RWPE2 (cell line): ENCODE data around the gene CLEC17A.

Experiments used
- ATAC-seq: fragments of 200-7000 bp; cut with Tn5 transposase; 3 replicates; pipeline ENCODE4 v1.9.1; 2021; ENCODE audit warnings: low read depth
- DNase-seq: peaks from one replicate; pipeline ENCODE4 v3.0.0-alpha.2; 2020; ENCODE audit warnings: low spot score
- H3K27ac ChIP-seq: fragments of 450-650 bp; 2 replicates; pipeline ENCODE4 v1.5.1; 2017; ENCODE audit warnings: mild to moderate bottlenecking; ENCODE audit not compliant: poor library complexity, severe bottlenecking
- H3K27me3 ChIP-seq: fragments of 250-450 bp; sonication (Bioruptor Pico); 2 replicates; pipeline ENCODE4 v1.5.1; 2021; ENCODE audit warnings: mild to moderate bottlenecking, moderate library complexity; ENCODE audit not compliant: insufficient read depth, poor library complexity, severe bottlenecking
- H3K36me3 ChIP-seq: fragments of 250-450 bp; sonication (Bioruptor Pico); 2 replicates; pipeline ENCODE4 v1.5.1; 2020; ENCODE audit warnings: low read depth, mild to moderate bottlenecking, moderate library complexity
- H3K4me1 ChIP-seq: fragments of 250-450 bp; sonication (Bioruptor Pico); 2 replicates; pipeline ENCODE4 v1.5.1; 2021; ENCODE audit warnings: mild to moderate bottlenecking, moderate library complexity; ENCODE audit not compliant: insufficient read depth, poor library complexity, severe bottlenecking
- H3K4me3 ChIP-seq: fragments of 250-450 bp; sonication (Bioruptor Pico); 2 replicates; pipeline ENCODE4 v1.5.1; 2021; ENCODE audit warnings: mild to moderate bottlenecking, moderate library complexity; ENCODE audit not compliant: severe bottlenecking
- H3K9me3 ChIP-seq: fragments of 250-450 bp; sonication (Bioruptor Pico); 2 replicates; pipeline ENCODE4 v1.5.1; 2021; ENCODE audit warnings: mild to moderate bottlenecking, moderate library complexity; ENCODE audit not compliant: severe bottlenecking
- CTCF ChIP-seq: fragments of 450-650 bp; IDR thresholded peaks from one replicate; pipeline ENCODE4 v1.5.1; 2017; ENCODE audit warnings: mild to moderate bottlenecking, moderate library complexity; ENCODE audit not compliant: poor library complexity, severe bottlenecking

Gene CLEC17A

DNA sequence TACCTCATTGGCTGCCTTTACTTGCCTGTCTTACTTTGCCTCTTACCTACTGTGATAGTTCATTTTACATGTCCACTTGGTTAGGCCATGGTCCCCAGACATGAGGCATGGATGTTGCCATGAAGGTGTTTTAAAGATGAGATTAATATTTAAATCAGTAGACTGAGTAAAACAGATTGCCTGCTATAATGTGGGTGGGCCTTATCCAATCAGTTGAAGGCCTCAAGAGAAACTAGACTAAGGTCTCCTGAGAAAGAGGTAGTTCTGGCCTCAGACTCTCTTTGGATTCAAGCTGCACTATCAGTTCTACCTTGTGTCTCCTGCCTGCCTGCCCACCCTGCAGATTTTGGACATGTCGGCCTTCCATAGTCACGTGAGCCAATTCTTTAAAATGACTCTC lies 65.6 kb downstream of the CLEC17A start:
- no peak for ATAC-seq
- H3K4me1 ChIP-seq, result no peaks in the 10 kb centered on the region
- H3K27me3 ChIP-seq, result no peaks in the 10 kb centered on the region
- H3K36me3 ChIP-seq, result no peaks in the 10 kb centered on the region
- H3K9me3 ChIP-seq, result no peaks in the 10 kb centered on the region
- TF ChIP-seq CTCF, result no peak
- H3K4me3 ChIP-seq, result no peak overlapping the region
- no peak for DNase-seq
- H3K27ac ChIP-seq, result no peak overlapping the region

- ATAC-seq, result no peak
- Histone ChIP-seq H3K9me3 (no peaks in the 10 kb centered on the region), H3K4me3 (no peak overlapping the region), H3K27me3 (no peaks in the 10 kb centered on the region), H3K4me1 (no peaks in the 10 kb centered on the region), H3K36me3 (no peaks in the 10 kb centered on the region), H3K27ac (no peak overlapping the region)
- no peak for DNase-seq
- TF ChIP-seq CTCF, result no peak
Measured at GRCh38 chr19:14649020-14649419, 66.1 kb downstream of the CLEC17A start.

DNA sequence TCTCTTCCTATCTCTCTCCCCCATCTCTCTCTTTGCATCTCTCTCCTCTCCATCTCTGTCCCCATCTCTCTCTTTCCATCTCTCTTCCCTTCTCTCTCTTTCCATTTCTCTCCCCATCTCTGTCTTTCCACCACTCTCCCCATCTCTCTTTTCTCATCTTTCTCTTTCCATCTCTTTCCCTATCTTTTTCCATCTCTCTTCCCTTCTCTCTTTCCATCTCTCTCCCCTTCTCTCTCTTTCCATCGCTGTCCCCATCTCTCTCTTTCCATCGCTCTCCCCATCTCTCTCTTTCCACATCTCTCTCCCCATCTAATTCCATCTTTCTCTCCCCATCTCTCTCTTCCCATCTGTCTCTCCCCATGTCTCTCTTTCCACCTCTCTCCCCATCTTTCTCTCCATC lies 67.3 kb downstream of the CLEC17A start:
- no peak for TF ChIP-seq CTCF
- DNase-seq (no peak), ATAC-seq (no peak)
- Histone ChIP-seq H3K27ac (no peak overlapping the region), H3K4me1 (no peaks in the 10 kb centered on the region), H3K9me3 (no peaks in the 10 kb centered on the region), H3K4me3 (no peak overlapping the region), H3K36me3 (no peaks in the 10 kb centered on the region), H3K27me3 (no peaks in the 10 kb centered on the region)

- ATAC-seq (no peak), DNase-seq (no peak)
- Histone ChIP-seq H3K4me3 (no peak overlapping the region), H3K36me3 (no peaks in the 10 kb centered on the region), H3K4me1 (no peaks in the 10 kb centered on the region), H3K27me3 (no peaks in the 10 kb centered on the region), H3K9me3 (no peaks in the 10 kb centered on the region), H3K27ac (no peak overlapping the region)
- TF ChIP-seq CTCF, result no peak
Measured at GRCh38 chr19:14654786-14655560, 72.1 kb downstream of the CLEC17A start.

GRCh38 chr19:14655726-14656125 lies 72.8 kb downstream of the CLEC17A start:
- Histone ChIP-seq H3K9me3 (no peaks in the 10 kb centered on the region), H3K36me3 (no peaks in the 10 kb centered on the region), H3K27me3 (no peaks in the 10 kb centered on the region), H3K27ac (no peak overlapping the region), H3K4me1 (no peaks in the 10 kb centered on the region), H3K4me3 (no peak overlapping the region)
- no peak for ATAC-seq
- no peak for TF ChIP-seq CTCF
- no peak for DNase-seq
